Fibroblast of mammary gland (primary cell): ENCODE results near the gene ROBO2.

Source experiments
- DNase-seq: peaks from one replicate; pipeline ENCODE4 v3.0.0-alpha.2; 2010; ENCODE audit warnings: low read depth
- H3K4me3 ChIP-seq: 2 replicates; pipeline ENCODE4 v1.5.1; 2011; ENCODE audit warnings: low read depth, mild to moderate bottlenecking, low read length, moderate library complexity; ENCODE audit not compliant: control insufficient read depth
- TF ChIP-seq, protein P1 (sequence below): conservative IDR thresholded peaks from 2 replicates; pipeline ENCODE4 v1.5.1; 2011; ENCODE audit warnings: low read depth, low read length, inconsistent platforms; ENCODE audit not compliant: control insufficient read depth, insufficient read depth

Gene ROBO2

GRCh38 chr3:77063423-77063822 lies 23.5 kb downstream of the ROBO2 start:
- no peak overlapping the region for H3K4me3 ChIP-seq
- DNase-seq = no peak
- TF ChIP-seq, protein P1, sequence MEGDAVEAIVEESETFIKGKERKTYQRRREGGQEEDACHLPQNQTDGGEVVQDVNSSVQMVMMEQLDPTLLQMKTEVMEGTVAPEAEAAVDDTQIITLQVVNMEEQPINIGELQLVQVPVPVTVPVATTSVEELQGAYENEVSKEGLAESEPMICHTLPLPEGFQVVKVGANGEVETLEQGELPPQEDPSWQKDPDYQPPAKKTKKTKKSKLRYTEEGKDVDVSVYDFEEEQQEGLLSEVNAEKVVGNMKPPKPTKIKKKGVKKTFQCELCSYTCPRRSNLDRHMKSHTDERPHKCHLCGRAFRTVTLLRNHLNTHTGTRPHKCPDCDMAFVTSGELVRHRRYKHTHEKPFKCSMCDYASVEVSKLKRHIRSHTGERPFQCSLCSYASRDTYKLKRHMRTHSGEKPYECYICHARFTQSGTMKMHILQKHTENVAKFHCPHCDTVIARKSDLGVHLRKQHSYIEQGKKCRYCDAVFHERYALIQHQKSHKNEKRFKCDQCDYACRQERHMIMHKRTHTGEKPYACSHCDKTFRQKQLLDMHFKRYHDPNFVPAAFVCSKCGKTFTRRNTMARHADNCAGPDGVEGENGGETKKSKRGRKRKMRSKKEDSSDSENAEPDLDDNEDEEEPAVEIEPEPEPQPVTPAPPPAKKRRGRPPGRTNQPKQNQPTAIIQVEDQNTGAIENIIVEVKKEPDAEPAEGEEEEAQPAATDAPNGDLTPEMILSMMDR = no peak

GRCh38 chr3:77065750-77066149 lies 25.9 kb downstream of the ROBO2 start:
- H3K4me3 ChIP-seq = no peak overlapping the region
- TF ChIP-seq, protein P1 = no peak
- DNase-seq = no peak

DNA sequence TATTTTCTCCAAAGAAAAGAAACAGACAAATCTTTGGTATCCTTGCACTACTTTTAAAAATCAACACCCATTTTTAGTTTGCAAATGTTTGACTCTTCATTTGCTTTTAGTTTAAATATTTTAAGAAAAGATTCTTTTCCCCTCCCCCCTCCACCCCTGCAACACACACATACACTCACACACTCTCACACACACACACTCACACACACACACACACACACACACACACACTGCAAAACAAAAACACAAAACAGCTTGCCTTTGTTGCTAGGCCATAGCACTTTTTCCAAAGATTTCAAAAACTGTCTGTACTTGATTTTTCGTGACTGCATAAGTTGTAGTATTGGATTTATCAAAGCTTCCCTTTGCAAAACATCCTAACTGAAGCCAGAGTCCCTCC lies 26.9 kb downstream of the ROBO2 start:
- DNase-seq = no peak
- TF ChIP-seq, protein P1 = no peak
- no peak overlapping the region for H3K4me3 ChIP-seq

GRCh38 chr3:77068808-77069207 lies 28.9 kb downstream of the ROBO2 start:
- no peak overlapping the region for H3K4me3 ChIP-seq
- TF ChIP-seq, protein P1 = no peak
- DNase-seq = no peak

- H3K4me3 ChIP-seq = no peak overlapping the region
- TF ChIP-seq, protein P1 = no peak
- DNase-seq = no peak
These were observed 31.5 kb downstream of the ROBO2 start for GRCh38 chr3:77071364-77071763.

- no peak overlapping the region for H3K4me3 ChIP-seq
- DNase-seq = no peak
- TF ChIP-seq, protein P1 = no peak
These were observed 31.9 kb downstream of the ROBO2 start for GRCh38 chr3:77071809-77072208.

GRCh38 chr3:77072232-77072631 lies 32.3 kb downstream of the ROBO2 start:
- TF ChIP-seq, protein P1 = no peak
- DNase-seq = no peak

More at GRCh38 chr3:77072232-77072631, 32.3 kb downstream of the ROBO2 start:
- no peak overlapping the region for H3K4me3 ChIP-seq
